Measurements from ENCODE around the gene RPA1. TPM values are rescaled to one million over a fixed set of nuclear protein-coding genes. Genes with fewer than 3 reads are reported as not detected.
"Not testable (repeated sequence)": the region's sequence is repeated elsewhere in the genome, so short reads cannot be mapped to it uniquely, and the experiment has no call there.

Gene RPA1
- total RNA-seq, 1 donor from 2014 or later: 72.0 TPM

DNA sequence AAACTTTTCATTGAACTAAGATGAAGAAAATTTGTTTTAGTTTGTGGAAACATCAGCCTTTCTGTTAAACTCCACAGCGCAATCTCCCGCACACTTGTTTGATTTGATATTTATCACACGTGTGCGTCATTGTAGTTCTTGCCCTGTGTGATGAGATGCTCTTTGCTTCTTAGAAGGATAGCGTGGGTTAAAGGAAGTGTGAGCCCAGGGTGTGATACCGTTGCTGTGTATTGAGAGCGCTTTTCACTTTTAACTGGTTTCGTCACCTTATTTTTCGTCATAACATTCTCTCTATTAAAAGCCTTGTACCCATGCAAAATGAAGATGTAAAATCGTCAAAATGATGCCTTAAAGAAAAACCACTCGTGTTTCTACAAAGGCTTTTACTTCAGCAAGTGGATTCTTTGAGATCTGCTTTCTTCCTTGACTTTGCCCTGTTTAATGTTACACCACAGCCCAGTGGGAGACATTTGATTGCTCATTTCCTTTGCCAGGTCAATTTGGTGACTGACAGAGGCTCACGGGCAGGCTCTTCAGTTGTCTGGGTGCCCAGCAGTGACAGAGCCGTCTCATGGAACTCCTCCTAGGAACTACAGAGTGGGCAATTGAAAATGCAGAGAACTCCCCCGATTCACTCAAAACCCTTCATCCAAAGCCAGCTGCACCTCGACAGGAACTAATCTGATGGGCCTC is 61.1 kb downstream of the RPA1 start:
- intact Hi-C loops (cut with micrococcal nuclease): no loop called here
- no peaks in the 10 kb centered on the region for H3K27me3 ChIP-seq (ENCODE audit: low read depth)
- no peak for DNase-seq
- peaks cover 90% of the 10 kb centered on the region for H3K36me3 ChIP-seq
- H3K27ac ChIP-seq (replicated peaks): no peak overlapping the region
- no peaks in the 10 kb centered on the region for H3K4me1 ChIP-seq
- TF ChIP-seq, protein P1, sequence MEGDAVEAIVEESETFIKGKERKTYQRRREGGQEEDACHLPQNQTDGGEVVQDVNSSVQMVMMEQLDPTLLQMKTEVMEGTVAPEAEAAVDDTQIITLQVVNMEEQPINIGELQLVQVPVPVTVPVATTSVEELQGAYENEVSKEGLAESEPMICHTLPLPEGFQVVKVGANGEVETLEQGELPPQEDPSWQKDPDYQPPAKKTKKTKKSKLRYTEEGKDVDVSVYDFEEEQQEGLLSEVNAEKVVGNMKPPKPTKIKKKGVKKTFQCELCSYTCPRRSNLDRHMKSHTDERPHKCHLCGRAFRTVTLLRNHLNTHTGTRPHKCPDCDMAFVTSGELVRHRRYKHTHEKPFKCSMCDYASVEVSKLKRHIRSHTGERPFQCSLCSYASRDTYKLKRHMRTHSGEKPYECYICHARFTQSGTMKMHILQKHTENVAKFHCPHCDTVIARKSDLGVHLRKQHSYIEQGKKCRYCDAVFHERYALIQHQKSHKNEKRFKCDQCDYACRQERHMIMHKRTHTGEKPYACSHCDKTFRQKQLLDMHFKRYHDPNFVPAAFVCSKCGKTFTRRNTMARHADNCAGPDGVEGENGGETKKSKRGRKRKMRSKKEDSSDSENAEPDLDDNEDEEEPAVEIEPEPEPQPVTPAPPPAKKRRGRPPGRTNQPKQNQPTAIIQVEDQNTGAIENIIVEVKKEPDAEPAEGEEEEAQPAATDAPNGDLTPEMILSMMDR (IDR thresholded peaks at IDR 0.05; ENCODE audit: borderline replicate concordance): no peak
- H3K9me3 ChIP-seq (replicated peaks): peaks cover 5% of the 10 kb centered on the region
- H3K4me3 ChIP-seq: no peak overlapping the region

DNA sequence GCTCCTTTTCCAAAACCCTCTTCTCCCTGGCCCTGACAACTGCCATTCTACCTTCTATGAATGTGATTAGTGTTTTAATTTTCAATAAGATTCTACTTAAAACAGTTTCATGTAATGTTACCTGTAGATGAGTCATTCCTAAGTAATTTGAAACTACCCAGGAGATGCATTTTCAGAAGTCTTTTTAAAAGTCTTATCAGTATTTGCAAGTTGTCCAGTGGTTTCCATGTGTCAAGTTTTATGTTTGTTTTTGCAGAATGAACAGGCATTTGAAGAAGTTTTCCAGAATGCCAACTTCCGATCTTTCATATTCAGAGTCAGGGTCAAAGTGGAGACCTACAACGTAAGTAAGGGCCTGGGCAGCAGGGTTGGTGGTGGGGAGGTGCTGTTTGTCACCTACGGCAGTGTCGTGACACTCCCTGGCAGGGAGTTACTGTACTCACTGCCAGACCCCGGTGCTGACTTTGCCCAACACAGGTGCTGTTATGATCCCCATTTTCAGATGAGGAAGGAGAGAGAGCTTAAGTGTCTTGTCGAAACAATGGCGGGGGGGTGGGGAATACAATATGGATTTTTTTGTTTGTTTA is 65.0 kb downstream of the RPA1 start:
- DNase-seq: no peak
- no peak overlapping the region for H3K27ac ChIP-seq (replicated peaks)
- no peaks in the 10 kb centered on the region for H3K4me1 ChIP-seq
- H3K36me3 ChIP-seq: peaks cover 84% of the 10 kb centered on the region
- no peaks in the 10 kb centered on the region for H3K27me3 ChIP-seq (ENCODE audit: low read depth)
- intact Hi-C loops (cut with micrococcal nuclease): no loop called here
- H3K4me3 ChIP-seq: no peak overlapping the region
- no peaks in the 10 kb centered on the region for H3K9me3 ChIP-seq (replicated peaks)
- TF ChIP-seq, protein P1 (IDR thresholded peaks at IDR 0.05; ENCODE audit: borderline replicate concordance): no peak

- intact Hi-C loops (cut with micrococcal nuclease); H3K4me1 ChIP-seq; H3K4me3 ChIP-seq; H3K27me3 ChIP-seq (ENCODE audit: low read depth); DNase-seq; H3K9me3 ChIP-seq (replicated peaks); H3K27ac ChIP-seq (replicated peaks): not testable (repeated sequence)
- peaks cover 78% of the 10 kb centered on the region for H3K36me3 ChIP-seq
Observed at GRCh38 chr17:1895479-1895878, 65.7 kb downstream of the RPA1 start.

DNA sequence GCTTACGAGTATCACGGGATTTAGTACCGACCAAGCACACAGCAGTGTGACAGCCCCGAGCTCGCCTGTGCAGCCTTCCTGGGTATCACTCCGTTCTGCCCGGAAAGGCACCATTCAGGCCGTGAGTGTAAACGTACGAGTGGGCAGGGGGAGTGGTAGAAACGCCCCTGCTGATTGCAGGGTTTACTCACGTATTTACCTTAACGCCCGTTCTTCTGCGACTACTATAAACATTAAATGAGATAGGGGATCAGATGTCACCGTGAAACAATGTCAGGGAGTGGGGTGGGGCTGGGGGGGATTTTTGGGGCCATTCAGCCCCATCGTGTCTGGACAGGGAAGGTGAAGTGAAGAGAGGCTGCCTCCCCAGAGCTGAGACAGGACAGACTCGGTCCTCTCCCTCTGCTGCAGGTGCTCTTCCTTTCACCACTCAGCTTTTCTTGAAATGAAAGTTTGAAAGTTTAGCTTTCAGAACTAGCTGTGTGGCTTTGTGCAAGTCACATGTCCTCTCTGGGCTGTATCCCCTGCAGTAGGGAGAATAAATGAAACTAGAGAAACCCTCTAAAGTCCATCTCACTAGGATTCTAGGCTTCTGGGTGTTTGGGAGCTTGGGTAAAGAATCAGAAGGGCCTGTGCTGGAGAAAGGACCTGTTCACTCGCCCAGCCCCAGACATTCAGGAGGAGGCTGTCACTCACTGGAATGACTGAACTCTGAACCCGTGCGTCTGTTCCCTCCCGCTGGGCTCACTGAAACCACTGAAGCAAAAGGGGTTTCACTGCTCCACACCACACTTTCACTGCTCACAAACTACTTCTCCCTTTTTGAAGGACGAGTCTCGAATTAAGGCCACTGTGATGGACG is 66.7 kb downstream of the RPA1 start:
- no peak for DNase-seq
- peaks cover 68% of the 10 kb centered on the region for H3K36me3 ChIP-seq
- intact Hi-C loops (cut with micrococcal nuclease): no loop called here
- no peaks in the 10 kb centered on the region for H3K9me3 ChIP-seq (replicated peaks)
- H3K4me3 ChIP-seq: no peak overlapping the region
- no peaks in the 10 kb centered on the region for H3K4me1 ChIP-seq
- H3K27ac ChIP-seq (replicated peaks): no peak overlapping the region
- TF ChIP-seq, protein P1 (IDR thresholded peaks at IDR 0.05; ENCODE audit: borderline replicate concordance): no peak
- no peaks in the 10 kb centered on the region for H3K27me3 ChIP-seq (ENCODE audit: low read depth)

DNA sequence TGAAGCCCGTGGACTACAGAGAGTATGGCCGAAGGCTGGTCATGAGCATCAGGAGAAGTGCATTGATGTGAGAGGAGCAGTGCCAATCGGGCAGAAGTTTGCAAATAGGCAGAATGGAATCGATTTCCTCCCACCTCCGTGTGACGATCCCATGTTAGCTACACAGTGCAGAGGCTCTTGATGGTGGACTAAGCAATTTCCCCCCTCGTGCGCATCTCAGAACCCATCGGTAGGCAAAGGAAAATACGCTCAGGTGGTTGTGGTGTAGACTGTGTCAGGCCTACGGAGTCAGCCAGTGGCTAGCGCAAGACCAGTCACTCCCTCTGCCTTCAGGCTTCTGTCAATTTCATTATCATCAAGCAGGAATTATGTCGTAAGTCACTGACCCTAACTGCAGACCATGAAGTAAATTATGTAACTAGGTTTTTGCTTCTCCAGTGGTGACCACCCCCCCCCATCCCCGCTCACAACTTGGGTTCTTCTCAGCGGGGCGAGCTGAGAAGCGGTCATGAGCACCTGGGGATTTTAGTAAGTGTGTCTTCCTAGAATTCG is 67.4 kb downstream of the RPA1 start:
- H3K4me1 ChIP-seq: no peaks in the 10 kb centered on the region
- peaks cover 61% of the 10 kb centered on the region for H3K36me3 ChIP-seq
- TF ChIP-seq, protein P1 (IDR thresholded peaks at IDR 0.05; ENCODE audit: borderline replicate concordance): no peak
- no peak overlapping the region for H3K4me3 ChIP-seq
- H3K27ac ChIP-seq (replicated peaks): no peak overlapping the region
- intact Hi-C loops (cut with micrococcal nuclease): no loop called here
- no peak for DNase-seq
- no peaks in the 10 kb centered on the region for H3K27me3 ChIP-seq (ENCODE audit: low read depth)
- no peaks in the 10 kb centered on the region for H3K9me3 ChIP-seq (replicated peaks)

All from left ventricle myocardium inferior (tissue), 1 donor.